HepG2 (cell line): ENCODE data around the gene FAM83G. TPM values are rescaled to one million over a fixed set of nuclear protein-coding genes. Genes with fewer than 3 reads are reported as not detected.
A peak's percentile ranks its signal among the peaks of the same experiment; 100 is the strongest.

Source experiments
- CC2D1A ChIP-seq: sonication (generic); formaldehyde crosslinking; IDR thresholded peaks from 2 replicates; pipeline ENCODE4 v1.8.1; 2023; ENCODE audit warnings: mild to moderate bottlenecking, missing genetic modification reagents
- FOXC1 ChIP-seq: sonication (generic); formaldehyde crosslinking; IDR thresholded peaks from 2 replicates; pipeline ENCODE4 v1.8.0; 2022; ENCODE audit warnings: mild to moderate bottlenecking, missing genetic modification reagents, borderline replicate concordance
- JARID2 ChIP-seq: sonication (generic); formaldehyde crosslinking; IDR thresholded peaks from 2 replicates; pipeline ENCODE4 v1.8.1; 2023; ENCODE audit warnings: missing genetic modification reagents, inconsistent platforms; ENCODE audit not compliant: insufficient replicate concordance
- MYNN ChIP-seq: sonication (generic); formaldehyde crosslinking; IDR thresholded peaks from 2 replicates; pipeline ENCODE4 v1.4.0; 2020; ENCODE audit warnings: mild to moderate bottlenecking, low read depth, missing genetic modification reagents
- NR2F6 ChIP-seq, 2 experiments: IDR thresholded peaks; 2 replicates each; pipeline ENCODE4 v1.6.1; 2016; ENCODE audit warnings: antibody characterized with exemption in 1 of 2, mild to moderate bottlenecking in 1 of 2
- PTBP1 ChIP-seq: fragments of 200-400 bp; formaldehyde crosslinking; IDR thresholded peaks from 2 replicates; pipeline ENCODE4 v1.6.1; 2018; ENCODE audit warnings: low read length, low read depth; ENCODE audit not compliant: poor library complexity, severe bottlenecking
- RAD21 ChIP-seq: fragments of 450-650 bp; formaldehyde crosslinking; IDR thresholded peaks from 2 replicates; pipeline ENCODE4 v1.5.0; 2020; ENCODE audit warnings: mild to moderate bottlenecking
- SETDB1 ChIP-seq: sonication (generic); formaldehyde crosslinking; IDR thresholded peaks from 2 replicates; pipeline ENCODE4 v1.5.1; 2020; ENCODE audit warnings: missing genetic modification reagents, mild to moderate bottlenecking, borderline replicate concordance
- TBX2 ChIP-seq: sonication (generic); formaldehyde crosslinking; IDR thresholded peaks from 2 replicates; pipeline ENCODE4 v1.5.0; 2020; ENCODE audit warnings: missing genetic modification reagents, mild to moderate bottlenecking, borderline replicate concordance
- ZBTB7A ChIP-seq: sonication (generic); formaldehyde crosslinking; IDR thresholded peaks from 2 replicates; pipeline ENCODE4 v1.8.0; 2022; ENCODE audit warnings: mild to moderate bottlenecking, missing genetic modification reagents
- ZKSCAN8 ChIP-seq: IDR thresholded peaks from 2 replicates; pipeline ENCODE4 v1.6.1; 2016; ENCODE audit warnings: borderline replicate concordance, missing genetic modification reagents, missing compliant biosample characterization
- ZMYM3 ChIP-seq: sonication (generic); formaldehyde crosslinking; IDR thresholded peaks from 2 replicates; pipeline ENCODE4 v1.5.1; 2020; ENCODE audit warnings: mild to moderate bottlenecking, missing genetic modification reagents
- ZNF207 ChIP-seq: fragments of 450-650 bp; IDR thresholded peaks from 2 replicates; pipeline ENCODE4 v1.6.1; 2016; ENCODE audit warnings: antibody characterized with exemption, borderline replicate concordance
- ZNF33B ChIP-seq: sonication (generic); formaldehyde crosslinking; IDR thresholded peaks from 2 replicates; pipeline ENCODE4 v1.5.1; 2020; ENCODE audit warnings: mild to moderate bottlenecking, missing genetic modification reagents
- ZNF619 ChIP-seq: sonication (generic); formaldehyde crosslinking; IDR thresholded peaks from 2 replicates; pipeline ENCODE4 v1.4.0; 2020; ENCODE audit warnings: mild to moderate bottlenecking, missing genetic modification reagents
- ZNF660 ChIP-seq: sonication (generic); formaldehyde crosslinking; IDR thresholded peaks from 2 replicates; pipeline ENCODE4 v1.5.1; 2020; ENCODE audit warnings: mild to moderate bottlenecking, low read depth, missing genetic modification reagents, borderline replicate concordance
- ZNF788 ChIP-seq: sonication (generic); formaldehyde crosslinking; IDR thresholded peaks from 2 replicates; pipeline ENCODE4 v1.5.0; 2020; ENCODE audit warnings: mild to moderate bottlenecking, missing genetic modification reagents, borderline replicate concordance
- polyA plus RNA-seq, 8 experiments: library from polyadenylated mRNA; depleted of rRNA in 3 of 8; stranded (reverse) in 7 of 8; unstranded in 1 of 8; fragments of >200 nt; fragmentation: Illumina TruSeq in 4 of 8; extraction: Trizol in 4 of 8; gene quantifications; 2 replicates each; pipeline versions ENCODE4 v1.2.1 to v1.2.3, GENCODE V29; 2011 to 2016; ENCODE audit warnings: low read depth in 4 of 8, missing spikeins in 1 of 8, mixed read lengths in 1 of 8; ENCODE audit not compliant: insufficient read depth in 1 of 8
- total RNA-seq, 5 experiments: library from RNA; depleted of rRNA; stranded (reverse); fragments of >200 nt; fragmentation: Illumina TruSeq; extraction: Trizol; gene quantifications; 2 replicates each; pipeline ENCODE4 v1.2.3, GENCODE V29; 2016; ENCODE audit warnings: low read depth in 1 of 5
- TF ChIP-seq, protein P1 (sequence below): sonication (generic); formaldehyde crosslinking; IDR thresholded peaks from 2 replicates; pipeline ENCODE4 v1.5.0; 2020; ENCODE audit warnings: mild to moderate bottlenecking, missing genetic modification reagents
- TF ChIP-seq, protein P2 (sequence below): sonication (generic); formaldehyde crosslinking; IDR thresholded peaks from 2 replicates; pipeline ENCODE4 v1.4.0; 2020; ENCODE audit warnings: missing genetic modification reagents
- TF ChIP-seq, protein P3 (sequence below): sonication (generic); formaldehyde crosslinking; IDR thresholded peaks from 2 replicates; pipeline ENCODE4 v1.4.0; 2020; ENCODE audit warnings: mild to moderate bottlenecking, missing genetic modification reagents

Gene FAM83G
- total and polyA plus RNA-seq, 2 of the 13 experiments (the other 11 are each of a cell fraction or from before 2014, with no cell fraction given): 13.7 to 18.6 TPM

DNA sequence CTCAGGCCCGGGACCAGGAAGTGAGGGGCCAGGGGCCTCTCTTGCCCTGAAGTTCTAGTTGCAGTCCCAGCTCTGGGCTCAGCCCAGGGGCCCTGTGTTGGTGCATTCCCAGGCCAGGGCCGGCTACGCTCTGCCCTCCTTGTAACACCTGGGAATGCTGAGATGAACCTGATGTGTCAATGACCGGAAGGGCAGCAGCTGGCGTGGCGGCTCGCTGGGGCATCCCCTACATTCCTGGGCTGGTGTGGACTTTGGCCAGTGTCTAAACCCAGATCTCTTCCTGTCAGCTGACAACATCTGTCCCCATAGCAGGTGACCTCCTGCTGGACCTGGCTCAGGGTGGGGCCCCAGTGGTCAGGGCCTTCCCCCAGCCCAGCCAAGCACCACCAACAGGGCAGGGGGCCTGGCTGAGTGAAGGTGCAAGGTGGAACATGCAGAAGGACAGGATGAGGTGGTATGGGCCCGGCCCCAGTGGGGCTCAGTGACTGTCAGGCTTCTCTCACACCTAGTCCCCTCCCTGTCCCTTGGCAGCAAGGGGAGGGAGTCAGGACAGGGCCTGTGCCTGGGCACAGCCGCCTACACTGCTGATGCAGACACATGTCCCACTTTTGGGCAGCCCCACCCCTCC is 15.9 kb downstream of the FAM83G start (continued):
- peak; percentile 54; the same call in 1 of the 2 replicates for TF ChIP-seq ZBTB7A
- peak; percentile 51; the same call in 1 of the 2 replicates for TF ChIP-seq MYNN (CRISPR knock-in tag)
- TF ChIP-seq ZNF660: no peak
- TF ChIP-seq PTBP1: no peak
- TF ChIP-seq, protein P1, sequence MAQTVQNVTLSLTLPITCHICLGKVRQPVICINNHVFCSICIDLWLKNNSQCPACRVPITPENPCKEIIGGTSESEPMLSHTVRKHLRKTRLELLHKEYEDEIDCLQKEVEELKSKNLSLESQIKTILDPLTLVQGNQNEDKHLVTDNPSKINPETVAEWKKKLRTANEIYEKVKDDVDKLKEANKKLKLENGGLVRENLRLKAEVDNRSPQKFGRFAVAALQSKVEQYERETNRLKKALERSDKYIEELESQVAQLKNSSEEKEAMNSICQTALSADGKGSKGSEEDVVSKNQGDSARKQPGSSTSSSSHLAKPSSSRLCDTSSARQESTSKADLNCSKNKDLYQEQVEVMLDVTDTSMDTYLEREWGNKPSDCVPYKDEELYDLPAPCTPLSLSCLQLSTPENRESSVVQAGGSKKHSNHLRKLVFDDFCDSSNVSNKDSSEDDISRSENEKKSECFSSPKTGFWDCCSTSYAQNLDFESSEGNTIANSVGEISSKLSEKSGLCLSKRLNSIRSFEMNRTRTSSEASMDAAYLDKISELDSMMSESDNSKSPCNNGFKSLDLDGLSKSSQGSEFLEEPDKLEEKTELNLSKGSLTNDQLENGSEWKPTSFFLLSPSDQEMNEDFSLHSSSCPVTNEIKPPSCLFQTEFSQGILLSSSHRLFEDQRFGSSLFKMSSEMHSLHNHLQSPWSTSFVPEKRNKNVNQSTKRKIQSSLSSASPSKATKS (CRISPR knock-in tag): no peak
- TF ChIP-seq, protein P2, sequence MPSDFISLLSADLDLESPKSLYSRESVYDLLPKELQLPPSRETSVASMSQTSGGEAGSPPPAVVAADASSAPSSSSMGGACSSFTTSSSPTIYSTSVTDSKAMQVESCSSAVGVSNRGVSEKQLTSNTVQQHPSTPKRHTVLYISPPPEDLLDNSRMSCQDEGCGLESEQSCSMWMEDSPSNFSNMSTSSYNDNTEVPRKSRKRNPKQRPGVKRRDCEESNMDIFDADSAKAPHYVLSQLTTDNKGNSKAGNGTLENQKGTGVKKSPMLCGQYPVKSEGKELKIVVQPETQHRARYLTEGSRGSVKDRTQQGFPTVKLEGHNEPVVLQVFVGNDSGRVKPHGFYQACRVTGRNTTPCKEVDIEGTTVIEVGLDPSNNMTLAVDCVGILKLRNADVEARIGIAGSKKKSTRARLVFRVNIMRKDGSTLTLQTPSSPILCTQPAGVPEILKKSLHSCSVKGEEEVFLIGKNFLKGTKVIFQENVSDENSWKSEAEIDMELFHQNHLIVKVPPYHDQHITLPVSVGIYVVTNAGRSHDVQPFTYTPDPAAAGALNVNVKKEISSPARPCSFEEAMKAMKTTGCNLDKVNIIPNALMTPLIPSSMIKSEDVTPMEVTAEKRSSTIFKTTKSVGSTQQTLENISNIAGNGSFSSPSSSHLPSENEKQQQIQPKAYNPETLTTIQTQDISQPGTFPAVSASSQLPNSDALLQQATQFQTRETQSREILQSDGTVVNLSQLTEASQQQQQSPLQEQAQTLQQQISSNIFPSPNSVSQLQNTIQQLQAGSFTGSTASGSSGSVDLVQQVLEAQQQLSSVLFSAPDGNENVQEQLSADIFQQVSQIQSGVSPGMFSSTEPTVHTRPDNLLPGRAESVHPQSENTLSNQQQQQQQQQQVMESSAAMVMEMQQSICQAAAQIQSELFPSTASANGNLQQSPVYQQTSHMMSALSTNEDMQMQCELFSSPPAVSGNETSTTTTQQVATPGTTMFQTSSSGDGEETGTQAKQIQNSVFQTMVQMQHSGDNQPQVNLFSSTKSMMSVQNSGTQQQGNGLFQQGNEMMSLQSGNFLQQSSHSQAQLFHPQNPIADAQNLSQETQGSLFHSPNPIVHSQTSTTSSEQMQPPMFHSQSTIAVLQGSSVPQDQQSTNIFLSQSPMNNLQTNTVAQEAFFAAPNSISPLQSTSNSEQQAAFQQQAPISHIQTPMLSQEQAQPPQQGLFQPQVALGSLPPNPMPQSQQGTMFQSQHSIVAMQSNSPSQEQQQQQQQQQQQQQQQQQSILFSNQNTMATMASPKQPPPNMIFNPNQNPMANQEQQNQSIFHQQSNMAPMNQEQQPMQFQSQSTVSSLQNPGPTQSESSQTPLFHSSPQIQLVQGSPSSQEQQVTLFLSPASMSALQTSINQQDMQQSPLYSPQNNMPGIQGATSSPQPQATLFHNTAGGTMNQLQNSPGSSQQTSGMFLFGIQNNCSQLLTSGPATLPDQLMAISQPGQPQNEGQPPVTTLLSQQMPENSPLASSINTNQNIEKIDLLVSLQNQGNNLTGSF (CRISPR knock-in tag): no peak
- peak; percentile 85; the same call in 1 of the 2 replicates for TF ChIP-seq ZKSCAN8 (CRISPR knock-in tag)
- TF ChIP-seq FOXC1 (CRISPR knock-in tag): peak; percentile 98
- TF ChIP-seq, protein P3, sequence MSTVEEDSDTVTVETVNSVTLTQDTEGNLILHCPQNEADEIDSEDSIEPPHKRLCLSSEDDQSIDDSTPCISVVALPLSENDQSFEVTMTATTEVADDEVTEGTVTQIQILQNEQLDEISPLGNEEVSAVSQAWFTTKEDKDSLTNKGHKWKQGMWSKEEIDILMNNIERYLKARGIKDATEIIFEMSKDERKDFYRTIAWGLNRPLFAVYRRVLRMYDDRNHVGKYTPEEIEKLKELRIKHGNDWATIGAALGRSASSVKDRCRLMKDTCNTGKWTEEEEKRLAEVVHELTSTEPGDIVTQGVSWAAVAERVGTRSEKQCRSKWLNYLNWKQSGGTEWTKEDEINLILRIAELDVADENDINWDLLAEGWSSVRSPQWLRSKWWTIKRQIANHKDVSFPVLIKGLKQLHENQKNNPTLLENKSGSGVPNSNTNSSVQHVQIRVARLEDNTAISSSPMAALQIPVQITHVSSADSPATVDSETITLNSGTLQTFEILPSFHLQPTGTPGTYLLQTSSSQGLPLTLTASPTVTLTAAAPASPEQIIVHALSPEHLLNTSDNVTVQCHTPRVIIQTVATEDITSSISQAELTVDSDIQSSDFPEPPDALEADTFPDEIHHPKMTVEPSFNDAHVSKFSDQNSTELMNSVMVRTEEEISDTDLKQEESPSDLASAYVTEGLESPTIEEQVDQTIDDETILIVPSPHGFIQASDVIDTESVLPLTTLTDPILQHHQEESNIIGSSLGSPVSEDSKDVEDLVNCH: no peak
- TF ChIP-seq JARID2 (CRISPR knock-in tag): peak; percentile 40
- TF ChIP-seq ZNF619 (CRISPR knock-in tag): peak; percentile 92; the same call in 1 of the 2 replicates
- peak; percentile 60 for TF ChIP-seq RAD21
- TF ChIP-seq NR2F6 (IDR thresholded peaks at IDR 0.05): peak; percentile 86
- TF ChIP-seq NR2F6 (CRISPR knock-in tag; IDR thresholded peaks at IDR 0.05): peak; percentile 98
- peak; percentile 94 for TF ChIP-seq ZMYM3 (CRISPR knock-in tag)
- TF ChIP-seq ZNF207: no peak
- TF ChIP-seq ZNF33B (CRISPR knock-in tag): peak; percentile 76; the same call in 1 of the 2 replicates
- TF ChIP-seq CC2D1A (CRISPR knock-in tag): no peak
- peak; percentile 99 for TF ChIP-seq ZNF788 (CRISPR knock-in tag)
- no peak for TF ChIP-seq SETDB1
- peak; percentile 100 for TF ChIP-seq TBX2
